IMR-90 (cell line): ENCODE measurements around the gene TSPEAR. TPM values are rescaled to one million over a fixed set of nuclear protein-coding genes. Genes with fewer than 3 reads are reported as not detected.

Experiments
- ATAC-seq: fragments of 200-7000 bp; cut with Tn5 transposase; 2 replicates; pipeline ENCODE4 v1.9.1; 2020; ENCODE audit warnings: low read depth, mild to moderate bottlenecking, moderate library complexity
- BruUV-seq: library from RNA; stranded (reverse); fragments of 400-500 nt; replicated peaks from 2 replicates; lab custom pipeline; 2021; lab: Mats Ljungman, UMichigan
- CTCF ChIA-PET: fragments of 300-600 bp; formaldehyde crosslinking; extraction: SDS; loops from one replicate; lab custom pipeline; 2021; ENCODE audit warnings: antibody characterized with exemption; lab: Yijun Ruan, JAX
- POLR2A ChIA-PET: fragments of 300-600 bp; sonication (Branson Sonifier 250); formaldehyde crosslinking; loops from one replicate; lab custom pipeline; 2022; ENCODE audit warnings: antibody characterized with exemption; ENCODE audit not compliant: unreplicated experiment; lab: Charles Lee
- DNase-seq: peaks from one replicate; pipeline ENCODE4 v3.0.0; 2013
- H2AFZ ChIP-seq: replicated peaks from 2 replicates; pipeline ENCODE3; 2013; ENCODE audit warnings: low read length, mild to moderate bottlenecking; ENCODE audit not compliant: poor library complexity
- H2AK5ac ChIP-seq: 2 replicates; pipeline ENCODE4 v1.6.1; 2013; ENCODE audit warnings: low read depth, low read length, inconsistent platforms
- H2AK9ac ChIP-seq: replicated peaks from 2 replicates; pipeline ENCODE3; 2013; ENCODE audit warnings: mild to moderate bottlenecking, low read depth, low read length, moderate library complexity; ENCODE audit not compliant: poor library complexity
- H2BK120ac ChIP-seq: 2 replicates; pipeline ENCODE4 v1.6.1; 2013; ENCODE audit warnings: low read depth, low read length, inconsistent platforms
- H2BK15ac ChIP-seq: 3 replicates; pipeline ENCODE4 v1.6.1; 2013; ENCODE audit warnings: low read depth, low read length, inconsistent platforms
- H2BK20ac ChIP-seq: 2 replicates; pipeline ENCODE4 v1.6.1; 2013; ENCODE audit warnings: low read depth, mild to moderate bottlenecking, inconsistent platforms, low read length, moderate library complexity
- H2BK5ac ChIP-seq: 2 replicates; pipeline ENCODE4 v1.6.1; 2013; ENCODE audit warnings: mild to moderate bottlenecking, low read depth, low read length, inconsistent platforms; ENCODE audit not compliant: poor library complexity, severe bottlenecking
- H3K14ac ChIP-seq: replicated peaks from 2 replicates; pipeline ENCODE4 v1.6.1; 2013; ENCODE audit warnings: low read depth, low read length, inconsistent platforms
- H3K18ac ChIP-seq: 2 replicates; pipeline ENCODE4 v1.6.1; 2013; ENCODE audit warnings: low read depth, low read length, control low read depth
- H3K23ac ChIP-seq: 2 replicates; pipeline ENCODE4 v1.6.1; 2013; ENCODE audit warnings: low read depth, low read length, inconsistent platforms
- H3K27ac ChIP-seq: 2 replicates; pipeline ENCODE4 v1.5.1; 2013; ENCODE audit warnings: mild to moderate bottlenecking, control low read depth, low read length; ENCODE audit not compliant: insufficient read depth
- H3K27me3 ChIP-seq: 2 replicates; pipeline ENCODE4 v1.6.1; 2013; ENCODE audit warnings: low read length; ENCODE audit not compliant: control insufficient read depth, insufficient read depth
- H3K36me3 ChIP-seq: 2 replicates; pipeline ENCODE4 v1.6.1; 2013; ENCODE audit warnings: low read length, mixed read lengths; ENCODE audit not compliant: control insufficient read depth, insufficient read depth
- H3K4ac ChIP-seq: 2 replicates; pipeline ENCODE4 v1.6.1; 2013; ENCODE audit warnings: low read depth, low read length, inconsistent platforms
- H3K4me1 ChIP-seq: 2 replicates; pipeline ENCODE4 v1.6.1; 2013; ENCODE audit warnings: low read length, mixed read lengths; ENCODE audit not compliant: control insufficient read depth, insufficient read depth
- H3K4me2 ChIP-seq: 2 replicates; pipeline ENCODE4 v1.6.1; 2013; ENCODE audit warnings: low read depth, mild to moderate bottlenecking, control low read depth, low read length, moderate library complexity
- H3K4me3 ChIP-seq: 2 replicates; pipeline ENCODE4 v1.5.1; 2013; ENCODE audit warnings: low read depth, mild to moderate bottlenecking, control low read depth, low read length, moderate library complexity; ENCODE audit not compliant: insufficient read depth
- H3K56ac ChIP-seq: 2 replicates; pipeline ENCODE4 v1.6.1; 2013; ENCODE audit warnings: low read length, inconsistent platforms; ENCODE audit not compliant: insufficient read depth; ENCODE audit errors: extremely low read depth
- H3K79me1 ChIP-seq, 2 experiments: 2 replicates each; pipeline ENCODE4 v1.6.1; 2013; ENCODE audit warnings: low read length in 2 of 2, inconsistent platforms in 1 of 2, low read depth in 1 of 2
- H3K9ac ChIP-seq: 2 replicates; pipeline ENCODE4 v1.6.1; 2013; ENCODE audit warnings: low read depth, low read length, control low read depth
- H3K9me1 ChIP-seq: 2 replicates; pipeline ENCODE4 v1.6.1; 2013; ENCODE audit warnings: low read length, inconsistent platforms; ENCODE audit not compliant: insufficient read depth
- H3K9me3 ChIP-seq: 2 replicates; pipeline ENCODE4 v1.6.1; 2013; ENCODE audit warnings: low read length; ENCODE audit not compliant: control insufficient read depth, insufficient read depth
- H4K20me1 ChIP-seq: 2 replicates; pipeline ENCODE4 v1.6.1; 2013; ENCODE audit warnings: low read length, inconsistent platforms; ENCODE audit not compliant: insufficient read depth
- H4K5ac ChIP-seq: 2 replicates; pipeline ENCODE4 v1.6.1; 2013; ENCODE audit warnings: mild to moderate bottlenecking, low read depth, low read length, control low read depth
- H4K8ac ChIP-seq, 2 experiments: 2 replicates each; pipeline ENCODE4 v1.6.1; 2013; ENCODE audit warnings: low read depth in 2 of 2, low read length in 2 of 2, control low read depth in 1 of 2, inconsistent platforms in 1 of 2
- H4K91ac ChIP-seq: 2 replicates; pipeline ENCODE4 v1.6.1; 2013; ENCODE audit warnings: low read depth, low read length, inconsistent platforms; ENCODE audit not compliant: insufficient read depth
- MAZ ChIP-seq: IDR thresholded peaks from 2 replicates; pipeline ENCODE4 v1.6.1; 2012; ENCODE audit warnings: low read depth, mild to moderate bottlenecking, low read length, improper control_type of control experiment, moderate library complexity, borderline replicate concordance
- MXI1 ChIP-seq: IDR thresholded peaks from 2 replicates; pipeline ENCODE4 v1.6.1; 2012; ENCODE audit warnings: low read depth, mild to moderate bottlenecking, low read length, moderate library complexity, borderline replicate concordance
- POLR2A ChIP-seq: IDR thresholded peaks from 2 replicates; pipeline ENCODE4 v1.6.1; 2012; ENCODE audit warnings: mild to moderate bottlenecking, low read depth, low read length
- RAD21 ChIP-seq: IDR thresholded peaks from 2 replicates; pipeline ENCODE4 v1.6.1; 2012; ENCODE audit warnings: low read length, improper control_type of control experiment
- RFX5 ChIP-seq: IDR thresholded peaks from 2 replicates; pipeline ENCODE4 v1.8.0; 2012; ENCODE audit warnings: low read depth, mild to moderate bottlenecking, low read length, moderate library complexity
- USF2 ChIP-seq: fragments of 150-350 bp; IDR thresholded peaks from 2 replicates; pipeline ENCODE4 v1.6.1; 2017; ENCODE audit warnings: mild to moderate bottlenecking, antibody characterized with exemption, low read length, low read depth
- WGBS, 2 experiments: methylation state at CpG; one replicate each; pipeline versions ENCODE4 v1.1.5 to v1.1.7; 2013; ENCODE audit warnings: missing lambda C conversion rate in 2 of 2; ENCODE audit not compliant: insufficient read length in 1 of 2; ENCODE audit errors: extremely low coverage in 2 of 2; 5-methylcytosine and 5-hydroxymethylcytosine counted together
- dilution Hi-C: fragments of 300-500 bp; cut with HindIII; formaldehyde crosslinking; loops from one replicate; pipeline ENCODE4 v1.14.3; 2018; ENCODE audit warnings: low sequenced_read_pairs; ENCODE audit not compliant: unreplicated experiment
- in situ Hi-C: fragments of 300-500 bp; cut with MboI; formaldehyde crosslinking; loops from 3 replicates; pipeline ENCODE4 v1.14.3; 2019; ENCODE audit warnings: low sequenced_read_pairs, inconsistent platforms, mixed read lengths
- intact Hi-C: fragments of 100-400 bp; cut with micrococcal nuclease; formaldehyde crosslinking; loops from 2 replicates; pipeline ENCODE4 v1.10.0; 2022
- polyA plus RNA-seq, 3 experiments: library from polyadenylated mRNA; depleted of rRNA; stranded (reverse); fragments of >200 nt; gene quantifications; 2 replicates each; pipeline ENCODE4 v1.2.3, GENCODE V29; 2012; ENCODE audit warnings: low replicate concordance in 1 of 3
- total RNA-seq: library from RNA; depleted of rRNA; stranded (reverse); fragments of >200 nt; gene quantifications from 2 replicates; pipeline ENCODE4 v1.2.3, GENCODE V29; 2012
- TF ChIP-seq, protein P1 (sequence below): conservative IDR thresholded peaks from 2 replicates; pipeline ENCODE4 v1.5.1; 2012; ENCODE audit warnings: mild to moderate bottlenecking, low read depth, low read length, improper control_type of control experiment

TSPEAR gene
- total and polyA plus RNA-seq, 2 of the 4 experiments (the other 2 are of a cell fraction), result not detected

DNA sequence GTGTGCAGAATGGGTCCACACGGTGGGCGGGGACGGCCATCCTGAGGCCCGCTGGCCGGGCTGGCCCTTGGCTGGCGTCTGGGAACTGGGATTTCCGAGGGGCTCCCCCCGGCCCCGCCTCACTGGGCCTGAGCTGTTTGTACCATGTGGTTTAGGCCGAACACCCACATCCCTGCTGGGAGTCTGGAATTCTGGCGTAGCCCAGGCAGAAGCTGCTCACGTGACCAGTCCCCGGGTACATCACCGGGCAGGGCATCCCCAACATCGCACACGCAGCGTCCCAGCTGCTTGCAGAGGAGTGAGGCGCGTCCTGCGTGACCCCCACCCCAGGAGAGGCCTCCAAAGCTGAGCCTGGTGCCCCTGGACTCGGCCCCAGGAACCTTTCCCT is 108.9 kb downstream of the TSPEAR start:
- dilution Hi-C loops (no loop called here), in situ Hi-C loops (no loop called here), intact Hi-C loops (no loop called here)
- no peak overlapping the region for H2AK5ac ChIP-seq
- H3K9me1 ChIP-seq, result no peaks in the 10 kb centered on the region
- BruUV-seq, result no TSS peak
- no peaks in the 10 kb centered on the region for H3K4me1 ChIP-seq
- no peak overlapping the region for H3K27ac ChIP-seq
- no peak overlapping the region for H2AFZ ChIP-seq
- H3K4ac ChIP-seq, result no peak overlapping the region
- no peak overlapping the region for H2BK120ac ChIP-seq
- H3K79me1 ChIP-seq, result no peaks in the 10 kb centered on the region
- H3K56ac ChIP-seq, result no peak overlapping the region
- no peak overlapping the region for H2BK15ac ChIP-seq
- H3K4me3 ChIP-seq, result no peak overlapping the region
- WGBS, 2 experiments, result 46% methylated on average over 10 of the region's 21 CpGs; no CpG with 5 or more reads in 1 of the 2 experiments
- no peak overlapping the region for H3K4me2 ChIP-seq
- H3K36me3 ChIP-seq, result no peaks in the 10 kb centered on the region
- no peak for TF ChIP-seq RFX5
- TF ChIP-seq, protein P1, sequence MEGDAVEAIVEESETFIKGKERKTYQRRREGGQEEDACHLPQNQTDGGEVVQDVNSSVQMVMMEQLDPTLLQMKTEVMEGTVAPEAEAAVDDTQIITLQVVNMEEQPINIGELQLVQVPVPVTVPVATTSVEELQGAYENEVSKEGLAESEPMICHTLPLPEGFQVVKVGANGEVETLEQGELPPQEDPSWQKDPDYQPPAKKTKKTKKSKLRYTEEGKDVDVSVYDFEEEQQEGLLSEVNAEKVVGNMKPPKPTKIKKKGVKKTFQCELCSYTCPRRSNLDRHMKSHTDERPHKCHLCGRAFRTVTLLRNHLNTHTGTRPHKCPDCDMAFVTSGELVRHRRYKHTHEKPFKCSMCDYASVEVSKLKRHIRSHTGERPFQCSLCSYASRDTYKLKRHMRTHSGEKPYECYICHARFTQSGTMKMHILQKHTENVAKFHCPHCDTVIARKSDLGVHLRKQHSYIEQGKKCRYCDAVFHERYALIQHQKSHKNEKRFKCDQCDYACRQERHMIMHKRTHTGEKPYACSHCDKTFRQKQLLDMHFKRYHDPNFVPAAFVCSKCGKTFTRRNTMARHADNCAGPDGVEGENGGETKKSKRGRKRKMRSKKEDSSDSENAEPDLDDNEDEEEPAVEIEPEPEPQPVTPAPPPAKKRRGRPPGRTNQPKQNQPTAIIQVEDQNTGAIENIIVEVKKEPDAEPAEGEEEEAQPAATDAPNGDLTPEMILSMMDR, result no peak
- no peak for TF ChIP-seq MAZ
- no peak for TF ChIP-seq MXI1
- TF ChIP-seq POLR2A, result no peak
- no peak for TF ChIP-seq USF2
- TF ChIP-seq RAD21, result no peak
- no peak overlapping the region for H2AK9ac ChIP-seq
- peaks cover 2% of the 10 kb centered on the region for H3K27me3 ChIP-seq
- H3K9me3 ChIP-seq, result no peaks in the 10 kb centered on the region
- no peak overlapping the region for H2BK20ac ChIP-seq
- H3K23ac ChIP-seq, result no peak overlapping the region
- ChIA-PET POLR2A (no interaction called here), CTCF (no interaction called here)
- ATAC-seq (no peak), DNase-seq (no peak)
- H3K9ac ChIP-seq, result no peak overlapping the region
- no peak overlapping the region for H3K18ac ChIP-seq
- no peak overlapping the region for H4K5ac ChIP-seq
- H3K14ac ChIP-seq, result no peak overlapping the region
- no peaks in the 10 kb centered on the region for H4K20me1 ChIP-seq
- H4K91ac ChIP-seq, result no peak overlapping the region
- H2BK5ac ChIP-seq, result no peak overlapping the region
- no peak overlapping the region for H4K8ac ChIP-seq
